GM12865 (cell line): ENCODE results near the gene TTC12.

Experiments used
- DNase-seq: peaks from one replicate; pipeline ENCODE4 v3.0.0; 2010; ENCODE audit warnings: low read depth
- H3K4me3 ChIP-seq: 2 replicates; pipeline ENCODE4 v1.5.1; 2011; ENCODE audit warnings: mild to moderate bottlenecking, low read depth, low read length, control low read depth
- CTCF ChIP-seq: IDR thresholded peaks from 2 replicates; pipeline ENCODE4 v1.5.1; 2011; ENCODE audit warnings: low read length, control low read depth, low read depth, inconsistent platforms; ENCODE audit not compliant: insufficient read depth; ENCODE audit errors: missing control alignments

Gene TTC12

DNA sequence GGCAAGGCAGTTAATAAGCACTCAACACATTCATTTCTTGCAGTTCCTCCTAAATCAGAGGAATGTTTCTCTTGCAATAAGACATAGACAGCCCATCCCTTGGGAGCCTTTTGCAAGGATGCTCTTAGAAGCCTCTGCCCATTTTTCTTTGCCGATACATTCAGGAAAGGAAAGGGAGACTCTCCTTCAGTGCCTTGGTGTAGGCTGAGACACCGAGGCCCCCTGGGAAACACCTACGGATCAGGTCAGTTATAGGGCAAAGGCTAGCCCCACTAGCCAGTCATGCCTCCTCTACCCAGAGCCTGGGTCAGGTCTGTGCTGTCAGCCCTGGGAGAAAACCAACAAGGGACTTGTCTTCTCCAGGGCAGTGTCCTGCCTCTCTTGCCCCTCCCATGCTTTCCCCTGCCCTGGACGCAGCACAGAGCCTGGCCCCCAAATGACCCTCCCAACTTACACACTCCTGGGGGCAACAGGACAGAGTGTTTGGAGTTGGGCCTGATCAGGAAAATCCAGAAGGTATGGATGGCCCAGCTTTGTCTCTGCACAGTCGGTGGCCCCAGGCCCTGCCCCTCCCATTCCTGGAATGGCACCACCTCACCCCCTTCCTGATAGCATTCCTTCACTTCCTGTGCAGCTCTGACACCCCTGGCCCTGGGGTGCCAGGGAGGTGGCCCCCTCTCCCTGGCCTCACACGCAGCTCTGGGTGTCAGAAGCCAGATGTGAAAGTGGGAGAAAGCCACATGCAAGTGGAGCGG is 91.5 kb downstream of the TTC12 start:
- no peak for TF ChIP-seq CTCF
- no peak overlapping the region for H3K4me3 ChIP-seq
- no peak for DNase-seq

- no peak overlapping the region for H3K4me3 ChIP-seq
- TF ChIP-seq CTCF = no peak
- DNase-seq = no peak
Observed at GRCh38 chr11:113407163-113407562, 92.8 kb downstream of the TTC12 start.

GRCh38 chr11:113408206-113408605 is 93.8 kb downstream of the TTC12 start:
- DNase-seq = no peak
- no peak overlapping the region for H3K4me3 ChIP-seq
- TF ChIP-seq CTCF = no peak

- DNase-seq = no peak
- no peak overlapping the region for H3K4me3 ChIP-seq
- no peak for TF ChIP-seq CTCF
Observed at GRCh38 chr11:113408887-113409286, 94.5 kb downstream of the TTC12 start.

DNA sequence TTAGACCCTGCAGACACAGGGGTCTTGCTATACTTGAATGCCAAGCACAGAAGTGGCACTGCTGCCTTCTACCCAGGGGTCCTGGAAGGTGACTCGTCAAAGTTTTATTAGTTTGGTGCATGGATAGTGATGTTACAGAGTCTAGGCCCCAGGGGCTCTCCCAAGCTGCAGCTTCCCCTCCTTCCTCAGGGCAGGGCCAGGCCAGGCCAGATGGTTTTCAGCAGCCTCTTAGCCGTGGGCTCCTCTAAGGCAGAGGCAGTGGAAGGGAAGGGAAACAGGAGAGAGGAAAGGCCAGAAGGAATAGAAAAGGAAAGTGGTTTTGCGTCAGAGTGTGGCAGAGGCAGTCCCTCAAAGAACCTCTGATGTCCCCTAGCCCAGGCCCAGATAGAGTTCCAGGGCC is 95.1 kb downstream of the TTC12 start:
- no peak for TF ChIP-seq CTCF

GRCh38 chr11:113410414-113411135 is 96.2 kb downstream of the TTC12 start:
- DNase-seq = no peak
- no peak for TF ChIP-seq CTCF
- H3K4me3 ChIP-seq = no peak overlapping the region

More for the DNA sequence above, 95.1 kb downstream of the TTC12 start:
- H3K4me3 ChIP-seq = no peak overlapping the region
- DNase-seq = no peak
